ENCODE results near the gene GOLGA6L22.
"Not testable (repeated sequence)": the region's sequence is repeated elsewhere in the genome, so short reads cannot be mapped to it uniquely, and the experiment has no call there.

DNA sequence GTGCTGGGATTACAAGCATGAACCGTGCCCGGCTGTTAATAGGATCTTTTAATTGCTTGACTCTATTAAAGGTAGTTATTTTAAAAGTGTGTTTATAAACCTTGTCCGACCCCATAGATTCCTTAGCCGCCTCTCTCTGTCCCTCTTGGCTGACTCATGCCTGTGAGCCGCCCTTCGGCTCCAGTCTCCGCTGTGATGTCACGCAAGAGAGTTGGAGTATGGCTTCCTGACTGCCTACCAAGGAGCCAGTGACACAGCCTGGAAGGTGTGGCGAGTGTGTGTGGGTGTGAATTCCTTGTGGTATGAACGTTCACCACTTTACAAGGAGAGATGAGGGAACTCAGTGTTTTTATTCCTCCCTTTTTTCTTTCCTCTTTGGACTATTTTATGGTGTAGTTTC, 43.6 kb downstream of the GOLGA6L22 start:
- TF ChIP-seq, protein P1, sequence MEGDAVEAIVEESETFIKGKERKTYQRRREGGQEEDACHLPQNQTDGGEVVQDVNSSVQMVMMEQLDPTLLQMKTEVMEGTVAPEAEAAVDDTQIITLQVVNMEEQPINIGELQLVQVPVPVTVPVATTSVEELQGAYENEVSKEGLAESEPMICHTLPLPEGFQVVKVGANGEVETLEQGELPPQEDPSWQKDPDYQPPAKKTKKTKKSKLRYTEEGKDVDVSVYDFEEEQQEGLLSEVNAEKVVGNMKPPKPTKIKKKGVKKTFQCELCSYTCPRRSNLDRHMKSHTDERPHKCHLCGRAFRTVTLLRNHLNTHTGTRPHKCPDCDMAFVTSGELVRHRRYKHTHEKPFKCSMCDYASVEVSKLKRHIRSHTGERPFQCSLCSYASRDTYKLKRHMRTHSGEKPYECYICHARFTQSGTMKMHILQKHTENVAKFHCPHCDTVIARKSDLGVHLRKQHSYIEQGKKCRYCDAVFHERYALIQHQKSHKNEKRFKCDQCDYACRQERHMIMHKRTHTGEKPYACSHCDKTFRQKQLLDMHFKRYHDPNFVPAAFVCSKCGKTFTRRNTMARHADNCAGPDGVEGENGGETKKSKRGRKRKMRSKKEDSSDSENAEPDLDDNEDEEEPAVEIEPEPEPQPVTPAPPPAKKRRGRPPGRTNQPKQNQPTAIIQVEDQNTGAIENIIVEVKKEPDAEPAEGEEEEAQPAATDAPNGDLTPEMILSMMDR (IDR thresholded peaks at IDR 0.05) = not testable (repeated sequence)
- TF ChIP-seq POLR2A (IDR thresholded peaks at IDR 0.05) = not testable (repeated sequence)

Data from right lobe of liver (tissue), 4 donors.